D721Med (cell line): Measurements from ENCODE around the gene JOSD1.

ENCODE experiments used
- DNase-seq: peaks from one replicate; pipeline ENCODE4 v3.0.0; 2011; ENCODE audit warnings: low spot score; ENCODE audit not compliant: insufficient read length
- FAIRE-seq: peaks from 2 replicates; lab custom pipeline; 2011; peaks lifted over from hg19 to GRCh38; lab: Jason Lieb, UNC
- TF ChIP-seq, protein P1 (sequence below): IDR thresholded peaks from 2 replicates; pipeline ENCODE4 v1.5.1; 2012; ENCODE audit warnings: mild to moderate bottlenecking, control low read depth; ENCODE audit not compliant: insufficient read depth; ENCODE audit errors: missing control alignments

Gene JOSD1

DNA sequence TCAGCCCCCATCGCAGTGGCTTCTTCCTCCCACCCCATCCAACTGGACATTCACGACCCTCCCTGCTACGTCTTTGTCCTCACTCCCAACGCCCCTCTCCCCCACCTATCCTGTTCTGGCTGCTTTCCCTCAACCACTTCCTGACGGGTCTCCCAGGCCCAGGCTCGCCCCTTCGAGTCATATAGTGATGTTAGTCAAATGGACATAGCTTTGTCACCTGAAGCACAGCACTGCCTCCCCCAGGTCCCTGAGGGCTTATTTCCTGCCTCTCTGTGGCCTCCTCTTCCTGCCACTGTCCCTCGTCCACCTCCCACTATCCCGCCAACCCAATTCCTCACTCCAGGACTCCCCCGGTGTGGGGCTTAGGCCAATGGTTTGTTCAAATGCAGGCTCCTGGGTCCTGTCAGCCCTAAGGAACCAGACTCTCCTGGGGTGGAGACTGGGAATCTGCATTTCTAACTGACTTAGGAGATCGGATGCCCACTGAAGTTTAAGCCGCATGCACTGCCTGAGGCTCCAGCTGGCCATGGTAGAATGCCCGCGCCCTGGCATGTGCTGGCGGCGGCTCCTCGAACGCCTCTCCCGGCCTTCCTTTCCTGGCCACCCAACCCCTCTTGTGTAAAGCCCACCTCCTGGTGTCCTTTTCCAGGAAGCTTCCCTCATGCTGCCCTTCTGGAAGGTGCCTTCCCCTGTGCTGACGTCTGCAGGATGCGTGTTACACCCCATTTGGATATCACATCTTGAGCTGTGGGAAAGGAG lies 36.7 kb upstream of the JOSD1 start:
- TF ChIP-seq, protein P1, sequence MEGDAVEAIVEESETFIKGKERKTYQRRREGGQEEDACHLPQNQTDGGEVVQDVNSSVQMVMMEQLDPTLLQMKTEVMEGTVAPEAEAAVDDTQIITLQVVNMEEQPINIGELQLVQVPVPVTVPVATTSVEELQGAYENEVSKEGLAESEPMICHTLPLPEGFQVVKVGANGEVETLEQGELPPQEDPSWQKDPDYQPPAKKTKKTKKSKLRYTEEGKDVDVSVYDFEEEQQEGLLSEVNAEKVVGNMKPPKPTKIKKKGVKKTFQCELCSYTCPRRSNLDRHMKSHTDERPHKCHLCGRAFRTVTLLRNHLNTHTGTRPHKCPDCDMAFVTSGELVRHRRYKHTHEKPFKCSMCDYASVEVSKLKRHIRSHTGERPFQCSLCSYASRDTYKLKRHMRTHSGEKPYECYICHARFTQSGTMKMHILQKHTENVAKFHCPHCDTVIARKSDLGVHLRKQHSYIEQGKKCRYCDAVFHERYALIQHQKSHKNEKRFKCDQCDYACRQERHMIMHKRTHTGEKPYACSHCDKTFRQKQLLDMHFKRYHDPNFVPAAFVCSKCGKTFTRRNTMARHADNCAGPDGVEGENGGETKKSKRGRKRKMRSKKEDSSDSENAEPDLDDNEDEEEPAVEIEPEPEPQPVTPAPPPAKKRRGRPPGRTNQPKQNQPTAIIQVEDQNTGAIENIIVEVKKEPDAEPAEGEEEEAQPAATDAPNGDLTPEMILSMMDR = no peak
- FAIRE-seq (no peak), DNase-seq (no peak)

DNA sequence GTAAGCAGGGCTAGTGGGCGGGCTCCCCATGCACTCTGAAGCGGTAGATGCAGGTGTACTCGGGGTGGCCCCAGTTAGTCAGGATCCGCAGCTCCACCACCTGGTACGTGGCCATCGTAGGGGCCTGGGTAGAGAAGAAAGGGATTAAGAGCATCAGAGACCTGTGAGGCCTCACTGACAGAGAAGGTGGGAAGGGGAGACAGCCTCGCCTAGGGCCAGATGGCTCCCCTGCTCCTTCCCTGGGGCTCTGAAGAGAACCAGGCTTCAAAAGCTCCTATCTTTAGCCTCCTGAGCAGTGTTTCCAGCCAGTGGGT lies 35.5 kb upstream of the JOSD1 start:
- DNase-seq = no peak
- TF ChIP-seq, protein P1 = no peak
- no peak for FAIRE-seq

DNA sequence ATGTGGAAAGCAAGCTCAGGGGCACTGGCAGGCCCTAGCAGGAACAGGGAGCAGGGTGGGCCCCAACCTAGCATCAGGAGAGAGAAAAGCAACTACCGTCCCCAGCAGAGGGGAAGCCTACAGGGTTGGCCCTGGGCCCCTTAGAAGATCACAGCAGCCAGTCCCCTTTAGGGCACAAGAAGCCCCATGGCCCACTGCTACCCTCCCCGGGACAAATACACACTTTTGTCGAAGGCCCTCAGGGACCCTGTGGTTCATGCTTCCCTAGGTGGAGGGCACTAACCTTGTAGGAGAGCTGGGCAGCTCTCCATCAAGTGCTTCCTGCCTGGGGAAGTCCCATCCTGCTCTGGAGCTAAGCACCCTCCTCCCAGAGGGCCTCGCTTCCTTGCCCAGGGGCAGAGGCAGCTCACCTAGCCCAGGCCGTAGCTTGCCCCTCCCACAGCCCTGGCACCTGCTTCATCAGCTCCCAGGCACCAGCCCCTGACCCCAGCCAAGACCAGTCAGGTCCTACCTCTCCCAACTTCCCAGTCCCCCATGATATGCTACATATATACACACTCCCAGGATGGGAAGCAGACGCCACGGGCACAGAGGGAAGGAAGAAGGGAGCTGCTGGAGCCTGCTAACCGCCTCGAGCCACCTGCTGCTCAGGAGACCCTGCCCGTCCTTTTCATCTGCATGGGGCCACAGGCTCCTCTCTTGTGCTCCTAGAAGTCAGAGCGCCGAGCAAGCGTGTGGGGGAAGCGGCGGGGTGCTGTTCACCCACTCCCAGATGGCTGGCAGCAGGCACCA lies 34.9 kb upstream of the JOSD1 start:
- DNase-seq (no peak), FAIRE-seq (no peak)
- TF ChIP-seq, protein P1 = no peak

DNA sequence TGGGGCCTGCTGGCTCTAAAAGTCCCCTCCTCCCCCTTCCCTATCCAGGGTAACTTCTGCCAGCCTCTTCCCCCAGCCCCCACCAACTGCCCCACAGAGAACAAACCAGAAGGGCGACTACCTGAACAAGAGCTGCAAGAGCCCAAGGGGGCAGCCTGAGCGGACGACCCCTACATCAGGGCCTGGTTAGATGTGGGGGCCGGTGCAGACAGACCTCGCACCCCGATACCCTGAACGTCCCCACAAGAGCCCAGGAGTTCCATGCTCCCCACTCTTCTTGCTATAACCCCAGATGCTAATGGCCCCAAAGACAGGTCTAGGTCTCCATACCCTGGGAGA lies 34.4 kb upstream of the JOSD1 start:
- no peak for DNase-seq
- no peak for FAIRE-seq
- TF ChIP-seq, protein P1 = no peak

DNA sequence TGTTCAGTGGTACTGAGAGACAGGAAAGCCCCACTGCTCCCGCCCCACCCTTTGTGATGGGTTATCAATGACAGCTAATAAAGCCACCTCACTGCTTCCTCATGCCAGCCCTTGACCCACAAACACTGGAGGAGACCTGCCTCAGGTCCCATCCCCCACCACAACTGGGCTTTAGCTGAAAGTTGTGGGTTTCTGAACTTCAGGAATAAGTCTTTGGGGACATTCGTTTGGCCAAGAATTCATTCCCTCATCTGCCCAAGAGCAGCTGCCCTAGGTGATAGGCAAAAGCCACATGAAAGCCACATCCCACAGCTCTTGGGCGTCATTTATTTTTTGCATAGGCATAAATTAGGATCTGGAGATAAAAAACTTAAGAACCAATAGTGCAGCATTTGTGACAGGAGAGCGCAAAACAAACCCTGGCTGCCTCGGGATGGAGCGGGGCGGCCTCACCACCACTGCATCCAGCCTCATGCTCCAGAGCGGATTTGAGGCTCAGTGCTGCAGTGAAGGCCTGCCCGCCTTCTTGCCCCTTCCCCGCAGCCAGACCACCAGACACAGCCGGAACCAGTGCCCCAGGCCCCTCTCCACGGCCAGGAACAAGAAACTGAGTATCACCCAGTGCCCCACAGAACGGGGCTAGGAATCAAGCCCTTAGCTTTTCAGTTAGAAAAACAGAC lies 33.8 kb upstream of the JOSD1 start:
- no peak for FAIRE-seq
- TF ChIP-seq, protein P1 = no peak
- no peak for DNase-seq

DNA sequence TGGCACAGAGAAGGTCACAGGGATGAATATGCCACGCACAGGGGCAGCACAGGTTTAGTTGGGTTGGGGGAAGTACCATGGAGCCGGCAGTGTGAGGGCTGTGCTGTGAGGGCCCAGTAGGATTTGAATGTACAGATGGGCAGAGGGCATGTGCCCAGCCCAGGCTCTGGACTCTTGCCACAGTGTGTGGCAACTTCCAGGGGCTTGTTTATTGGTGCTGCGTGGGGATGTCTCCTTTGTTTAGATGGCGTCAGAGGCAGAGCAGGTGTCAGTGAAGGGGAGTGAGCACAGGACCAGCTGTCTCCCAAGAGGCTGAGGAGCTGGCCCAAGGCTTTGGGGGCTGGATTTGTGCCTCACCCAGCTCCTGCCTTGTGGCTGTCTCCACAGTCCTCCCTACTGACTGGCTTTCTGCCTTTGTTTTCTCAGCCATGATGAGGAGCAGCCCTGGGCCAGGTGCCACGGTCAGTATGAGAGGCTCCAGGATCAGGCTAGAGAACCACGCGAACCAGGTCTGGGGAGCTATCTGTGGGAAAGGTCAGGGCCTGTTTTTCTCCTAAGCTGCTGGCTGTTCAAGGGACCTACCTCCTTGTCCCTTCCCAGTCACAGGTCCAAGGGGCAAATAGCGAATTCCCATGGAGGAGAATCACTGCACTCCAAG lies 33.1 kb upstream of the JOSD1 start:
- FAIRE-seq (no peak), DNase-seq (no peak)
- TF ChIP-seq, protein P1 = no peak
